ENCODE data around the gene DIP2B.
A peak's percentile ranks its signal among the peaks of the same experiment; 100 is the strongest.
"Not testable (repeated sequence)": the region's sequence is repeated elsewhere in the genome, so short reads cannot be mapped to it uniquely, and the experiment has no call there.

Gene DIP2B

DNA sequence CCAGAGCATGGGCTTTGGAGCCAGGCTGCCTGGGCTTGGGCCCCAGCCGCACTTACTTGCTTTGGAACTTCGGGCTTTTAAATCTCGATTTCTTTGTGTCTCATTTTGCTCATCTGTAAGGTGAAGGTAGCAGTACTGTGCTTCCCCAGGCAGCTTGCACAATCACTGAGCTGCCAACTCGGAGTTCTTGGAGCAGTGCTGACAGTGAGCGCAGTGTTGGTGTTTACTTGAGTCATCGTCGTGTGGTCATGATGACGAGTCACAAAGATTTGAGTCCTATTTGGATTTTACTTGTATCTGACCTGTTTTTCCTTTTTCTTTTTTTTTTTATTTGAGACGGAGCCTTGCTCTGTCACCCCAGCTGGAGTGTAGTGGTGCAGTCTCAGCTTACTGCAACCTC is 227.8 kb downstream of the DIP2B start:
- no peak for DNase-seq (ENCODE audit: low read depth)

GRCh38 chr12:50733706-50734105 is 228.9 kb downstream of the DIP2B start:
- DNase-seq (ENCODE audit: low read depth): no peak

DNA sequence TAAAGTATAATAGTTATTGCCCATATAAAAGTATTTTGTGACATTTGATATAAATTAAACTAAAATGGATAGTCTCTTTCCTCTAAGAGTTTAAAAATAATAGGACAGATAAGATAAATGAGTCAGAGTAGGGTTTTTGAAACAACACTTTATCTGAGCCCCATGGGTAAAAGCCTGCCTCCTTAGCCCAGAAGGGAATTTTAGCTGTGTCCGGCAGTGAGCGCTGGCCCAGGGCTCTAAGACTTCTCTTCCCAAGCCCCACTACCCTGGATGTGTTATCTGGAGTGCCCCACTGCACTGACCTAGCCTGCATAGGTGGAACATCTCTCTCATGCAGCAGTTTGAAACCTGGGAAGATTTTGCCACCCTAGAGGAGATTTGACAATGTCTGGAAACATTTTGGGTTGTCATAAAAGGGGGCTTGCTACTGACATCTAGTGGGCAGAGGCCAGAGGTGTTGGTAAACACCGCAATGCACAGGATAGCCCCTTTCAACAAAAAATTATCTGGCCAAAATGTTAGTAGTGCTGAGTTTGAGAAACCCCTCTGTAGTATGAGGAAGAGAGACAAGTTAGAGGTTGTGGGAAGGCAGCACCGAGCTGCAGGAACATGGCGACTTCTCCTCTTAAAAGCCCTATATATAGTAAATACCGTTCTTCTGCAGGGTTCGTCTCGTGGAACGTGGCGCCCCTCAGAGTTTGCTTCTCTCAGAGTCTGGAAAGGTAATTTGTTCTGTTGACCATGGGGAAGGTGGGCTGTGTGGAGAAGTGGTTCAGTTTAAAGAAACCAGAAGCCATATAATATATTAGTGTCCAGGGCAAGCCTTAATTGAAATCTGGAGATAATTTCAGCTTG is 229.9 kb downstream of the DIP2B start:
- DNase-seq (ENCODE audit: low read depth): no peak

GRCh38 chr12:50739611-50740010 is 234.8 kb downstream of the DIP2B start:
- DNase-seq (ENCODE audit: low read depth): no peak

- DNase-seq (ENCODE audit: low read depth): no peak
Measured at GRCh38 chr12:50740307-50740706, 235.5 kb downstream of the DIP2B start.

- no peak for DNase-seq (ENCODE audit: low read depth)
Measured at GRCh38 chr12:50742776-50743175, 238.0 kb downstream of the DIP2B start.

GRCh38 chr12:50745861-50746260 is 241.1 kb downstream of the DIP2B start:
- no peak for DNase-seq (ENCODE audit: low read depth)

DNA sequence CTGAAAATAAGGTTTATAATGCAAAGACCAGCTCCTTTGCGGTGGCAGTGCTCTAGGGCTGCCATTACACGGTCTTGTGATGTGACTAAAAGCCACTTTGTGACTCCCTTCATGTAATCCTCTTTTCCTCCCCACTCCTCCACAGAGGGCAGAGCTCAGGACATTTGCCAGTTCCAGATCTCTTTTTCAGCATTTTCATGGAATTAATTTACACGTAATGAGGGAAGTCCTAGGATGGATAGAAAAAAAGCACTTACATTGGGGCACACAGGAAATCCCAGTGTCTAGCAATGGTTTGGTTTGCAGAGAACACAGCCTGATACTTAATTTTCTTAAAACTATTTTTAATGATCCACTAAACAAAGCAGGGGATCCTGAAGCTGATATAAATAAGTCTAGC is 241.6 kb downstream of the DIP2B start:
- no peak for DNase-seq (ENCODE audit: low read depth)

DNA sequence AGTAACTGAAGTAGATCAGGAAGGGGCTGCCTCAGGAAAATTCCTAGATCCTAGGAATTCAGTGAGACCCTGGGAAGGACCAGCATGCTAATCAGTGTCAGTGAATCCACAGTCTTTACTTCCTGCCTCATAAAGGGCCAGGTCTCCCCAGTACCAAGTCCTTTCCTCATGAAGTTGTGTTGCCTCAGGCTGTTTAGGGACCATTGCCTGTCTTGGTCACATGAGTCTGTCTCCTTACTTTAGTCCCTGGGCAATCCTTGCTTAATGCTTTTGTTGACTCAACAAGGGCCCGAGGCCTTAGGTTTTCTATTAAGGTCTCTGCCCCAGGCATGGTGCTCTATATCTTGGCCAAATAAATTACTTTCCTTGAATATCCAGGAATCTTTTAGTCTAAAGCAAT is 243.0 kb downstream of the DIP2B start:
- DNase-seq (ENCODE audit: low read depth): no peak

- no peak for DNase-seq (ENCODE audit: low read depth)
Measured at GRCh38 chr12:50749459-50749882, 244.7 kb downstream of the DIP2B start.

GRCh38 chr12:50750366-50750765 is 245.6 kb downstream of the DIP2B start:
- no peak for DNase-seq (ENCODE audit: low read depth)

GRCh38 chr12:50751948-50752721 is 247.3 kb downstream of the DIP2B start:
- no peak for DNase-seq (ENCODE audit: low read depth)

DNA sequence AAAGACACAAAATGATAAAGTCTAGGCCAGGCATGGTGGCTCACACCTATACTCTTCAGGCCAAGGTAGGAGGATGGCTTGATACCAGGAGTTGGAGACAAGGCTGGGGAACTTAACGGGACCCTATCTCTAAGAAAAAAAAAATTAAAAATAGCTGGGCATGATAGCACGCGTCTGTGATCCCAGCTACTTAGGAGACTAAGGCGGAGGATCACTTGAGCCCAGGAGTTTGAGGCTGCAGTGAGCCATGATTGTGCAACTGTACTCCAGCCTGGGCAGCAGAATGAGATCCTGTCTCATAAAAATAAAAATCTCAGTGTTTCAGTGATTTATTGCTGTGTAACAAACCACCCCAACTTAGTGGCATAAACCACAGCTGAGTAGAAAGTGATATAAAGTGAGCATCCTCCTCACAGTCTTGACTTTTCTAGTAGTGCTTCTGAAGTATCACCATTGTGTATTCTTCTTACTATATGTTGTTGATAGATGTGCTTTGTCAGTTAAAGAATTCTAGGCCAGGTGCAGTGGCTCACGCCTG is 248.5 kb downstream of the DIP2B start:
- DNase-seq (ENCODE audit: low read depth): no peak

GRCh38 chr12:50763639-50764285 is 259.0 kb downstream of the DIP2B start, which contains the start of gene ATF1:
TSS of gene ATF1 (plus strand) at chr12:50764101. CDS start at chr12:50780146, 16,045 bp downstream.
- DNase-seq (ENCODE audit: low read depth): peak; percentile 91

GRCh38 chr12:50764286-50765094 is 259.7 kb downstream of the DIP2B start:
- DNase-seq (ENCODE audit: low read depth): peak; percentile 71

DNA sequence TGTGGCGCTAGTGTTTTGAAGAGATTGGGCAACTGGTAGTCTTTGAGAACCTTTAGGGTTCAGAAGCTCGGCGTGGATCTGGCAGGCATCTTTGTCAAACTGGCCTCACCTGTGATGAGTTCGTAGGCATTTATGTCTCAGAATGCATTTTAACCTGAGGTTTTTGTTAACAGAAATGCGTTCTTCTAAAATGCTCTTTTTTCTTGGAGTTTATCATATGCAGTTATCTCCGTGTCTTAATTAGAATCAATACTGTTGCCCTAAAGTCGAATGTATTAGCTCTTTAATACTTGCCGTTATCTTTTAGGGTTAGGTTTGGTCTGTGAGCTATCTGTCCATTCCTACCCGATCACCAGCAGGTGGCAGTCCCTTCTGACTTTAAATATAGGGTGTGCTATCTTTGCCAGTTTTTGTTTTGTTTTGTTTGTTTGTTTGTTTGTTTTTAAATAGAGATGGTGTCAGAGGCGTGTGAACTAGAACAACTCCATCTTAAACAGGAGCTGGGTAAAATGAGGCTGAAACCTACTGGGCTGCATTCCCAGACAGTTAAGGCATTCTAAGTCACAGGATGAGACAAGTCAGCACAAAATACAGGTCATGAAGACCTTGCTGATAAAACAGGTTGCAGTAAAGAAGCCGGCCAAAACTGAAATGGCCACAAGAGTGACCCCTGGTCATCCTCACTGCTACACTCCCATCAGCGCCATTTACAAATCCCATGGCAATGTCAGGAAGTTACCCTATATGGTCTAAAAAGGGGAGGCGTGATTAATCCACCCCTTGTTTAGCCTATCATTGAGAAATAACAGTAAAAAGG is 260.5 kb downstream of the DIP2B start:
- no peak for DNase-seq (ENCODE audit: low read depth)

DNA sequence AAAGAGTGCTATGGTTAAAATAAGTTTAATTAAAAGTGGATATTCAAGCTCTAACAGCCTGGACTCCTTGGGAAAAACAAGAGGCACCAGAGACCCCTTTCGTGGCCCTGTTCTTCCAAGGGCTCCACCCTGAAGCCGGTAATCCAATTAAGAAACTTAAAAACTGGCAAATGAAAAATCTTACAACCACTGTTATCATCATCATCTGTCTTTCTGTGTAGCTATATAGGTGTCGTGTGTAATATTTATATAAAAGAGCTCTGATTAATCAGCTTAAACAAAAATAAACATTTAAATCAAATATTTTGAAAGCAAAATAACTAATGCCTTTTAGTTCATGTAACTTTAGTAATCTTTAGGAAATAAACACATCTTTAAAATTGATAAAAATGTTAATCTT is 263.6 kb downstream of the DIP2B start:
- DNase-seq (ENCODE audit: low read depth): no peak

- not testable (repeated sequence) for DNase-seq (ENCODE audit: low read depth)
Measured at GRCh38 chr12:50768813-50769212, 264.0 kb downstream of the DIP2B start.

- DNase-seq (ENCODE audit: low read depth): no peak
Measured at GRCh38 chr12:50771409-50771808, 266.6 kb downstream of the DIP2B start.

DNA sequence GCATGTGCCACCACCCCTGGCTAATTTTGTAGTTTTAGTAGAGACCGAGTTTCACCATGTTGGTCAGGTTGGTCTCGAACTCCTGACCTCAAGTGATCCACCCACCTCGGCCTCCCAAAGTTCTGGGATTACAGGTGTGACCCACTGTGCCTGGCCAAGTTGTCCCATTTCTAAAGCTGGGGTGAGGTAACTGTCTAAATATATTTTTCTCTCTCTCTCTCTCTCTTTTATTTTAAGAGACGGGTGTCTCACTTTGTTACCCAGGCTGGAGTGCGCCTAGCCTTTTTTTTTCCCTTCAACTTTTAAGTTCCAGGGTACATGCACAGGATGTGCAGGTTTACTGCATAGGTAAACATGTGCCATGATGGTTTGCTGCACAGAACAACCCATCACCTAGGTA is 267.7 kb downstream of the DIP2B start:
- DNase-seq (ENCODE audit: low read depth): no peak

DNA sequence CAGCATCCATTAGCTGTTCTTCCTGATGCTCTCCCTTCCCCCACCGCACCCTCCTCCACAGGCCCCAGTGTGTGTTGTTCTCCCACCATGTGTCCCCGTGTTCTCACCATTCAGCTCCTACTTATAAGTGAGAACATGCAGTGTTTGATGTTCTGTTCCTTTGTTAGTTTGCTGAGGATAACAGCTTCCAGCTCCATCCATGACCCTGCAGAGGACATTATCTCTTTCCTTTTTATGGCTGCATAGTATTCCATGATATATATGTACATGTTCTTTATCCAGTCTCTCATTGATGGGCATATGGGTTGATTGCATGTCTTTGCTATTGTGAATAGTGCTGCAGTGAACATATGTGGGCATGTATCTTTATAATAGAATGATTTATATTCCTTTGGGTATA is 268.1 kb downstream of the DIP2B start:
- no peak for DNase-seq (ENCODE audit: low read depth)
